K562 (cell line): ENCODE results near the gene SIGMAR1. TPM values are rescaled to one million over a fixed set of nuclear protein-coding genes. Genes with fewer than 3 reads are reported as not detected.
A peak's percentile ranks its signal among the peaks of the same experiment; 100 is the strongest.

ENCODE experiments used
- ATAC-seq: fragments of 200-7000 bp; cut with Tn5 transposase; 3 replicates; pipeline ENCODE4 v1.9.1; 2020; ENCODE audit warnings: moderate library complexity
- BruUV-seq: library from RNA; stranded (reverse); fragments of 400-500 nt; replicated peaks from 2 replicates; lab custom pipeline; 2021; lab: Mats Ljungman, UMichigan
- CTCF ChIA-PET: fragments of 300-600 bp; formaldehyde crosslinking; extraction: SDS; loops from one replicate; lab custom pipeline; 2021; ENCODE audit warnings: low intra/inter-chr PET ratio; lab: Yijun Ruan, JAX
- POLR2A ChIA-PET: fragments of 300-600, 350-650 bp; sonication (Branson Sonifier 250); formaldehyde crosslinking; extraction: SDS; loops from one replicate; lab custom pipeline; 2021; ENCODE audit warnings: antibody characterized with exemption, inconsistent platforms; lab: Yijun Ruan, JAX
- DNase-seq, 4 experiments: peaks; one replicate each; pipeline versions ENCODE4 v3.0.0 to v3.0.0-alpha.2; 2011 to 2018; ENCODE audit warnings: low spot score in 3 of 4, mixed read lengths in 3 of 4; ENCODE audit errors: extremely low read depth in 1 of 4
- FAIRE-seq: peaks from 2 replicates; lab custom pipeline; 2011; peaks lifted over from hg19 to GRCh38; lab: Jason Lieb, UNC
- H2AFZ ChIP-seq: 2 replicates; pipeline ENCODE4 v1.6.0; 2011; ENCODE audit warnings: low read depth, low read length, control low read depth, inconsistent platforms
- H3K27ac ChIP-seq: fragments of 200-600 bp; 3 replicates; pipeline ENCODE4 v1.8.0; 2011; ENCODE audit warnings: low read depth, mild to moderate bottlenecking, control low read depth, inconsistent platforms, low read length, moderate library complexity, mixed read lengths; ENCODE audit errors: extremely low read depth
- H3K27me3 ChIP-seq, 2 experiments: fragments of 300-600 bp in 1 of 2; 2 replicates in 1 of 2; 3 replicates in 1 of 2; pipeline versions ENCODE4 v1.6.0 to v1.8.0; 2011; ENCODE audit warnings: inconsistent platforms in 2 of 2, low read length in 2 of 2, mild to moderate bottlenecking in 1 of 2, mixed read lengths in 1 of 2, moderate library complexity in 1 of 2; ENCODE audit not compliant: control insufficient read depth in 2 of 2, insufficient read depth in 2 of 2
- H3K36me3 ChIP-seq: fragments of 300-600 bp; 3 replicates; pipeline ENCODE4 v1.8.0; 2011; ENCODE audit warnings: mild to moderate bottlenecking, low read length, inconsistent platforms; ENCODE audit not compliant: control insufficient read depth, insufficient read depth
- H3K4me1 ChIP-seq, 2 experiments: fragments of 200-600 bp in 1 of 2; replicated peaks in 1 of 2; 2 replicates in 1 of 2; 3 replicates in 1 of 2; pipeline versions ENCODE4 v1.5.1 to v1.8.0; 2011; ENCODE audit warnings: inconsistent platforms in 2 of 2, low read length in 2 of 2, mild to moderate bottlenecking in 1 of 2, mixed read lengths in 1 of 2, moderate library complexity in 1 of 2; ENCODE audit not compliant: control insufficient read depth in 2 of 2, insufficient read depth in 2 of 2
- H3K4me2 ChIP-seq: 2 replicates; pipeline ENCODE4 v1.6.1; 2011; ENCODE audit warnings: low read length, control low read depth, inconsistent platforms, mixed read lengths; ENCODE audit not compliant: insufficient read depth
- H3K4me3 ChIP-seq: fragments of 200-600 bp; sonication (generic), shearing (Covaris generic); 2 replicates; pipeline ENCODE4 v1.5.1; 2016; ENCODE audit warnings: control low read depth, inconsistent platforms
- H3K79me2 ChIP-seq: fragments of 200-600 bp; 3 replicates; pipeline ENCODE4 v1.8.0; 2011; ENCODE audit warnings: low read length, inconsistent platforms; ENCODE audit not compliant: control insufficient read depth, insufficient read depth
- H3K9ac ChIP-seq, 2 experiments: 2 replicates each; pipeline versions ENCODE4 v1.6.0 to v1.6.1; 2011; ENCODE audit warnings: low read depth in 2 of 2, low read length in 2 of 2, control low read depth in 1 of 2, inconsistent platforms in 1 of 2, mild to moderate bottlenecking in 1 of 2, mixed read lengths in 1 of 2; ENCODE audit not compliant: insufficient read depth in 1 of 2
- H3K9me1 ChIP-seq: one replicate; pipeline ENCODE4 v1.6.0; 2011; ENCODE audit warnings: inconsistent platforms, mild to moderate bottlenecking, low read length, moderate library complexity; ENCODE audit not compliant: control insufficient read depth, insufficient read depth
- H3K9me3 ChIP-seq: replicated peaks from 2 replicates; pipeline ENCODE4 v1.5.1; 2011; ENCODE audit warnings: low read depth, low read length, inconsistent platforms; ENCODE audit not compliant: control insufficient read depth, insufficient read depth
- H4K20me1 ChIP-seq: replicated peaks from 2 replicates; pipeline ENCODE4 v1.6.1; 2011; ENCODE audit warnings: low read length, inconsistent platforms, mixed read lengths; ENCODE audit not compliant: control insufficient read depth, insufficient read depth
- NFXL1 ChIP-seq: fragments of 450-650 bp; formaldehyde crosslinking; IDR thresholded peaks from 2 replicates; pipeline ENCODE4 v1.4.0; 2021; ENCODE audit warnings: mild to moderate bottlenecking
- POLR2G ChIP-seq: fragments of 200-400 bp; formaldehyde crosslinking; IDR thresholded peaks from 2 replicates; pipeline ENCODE4 v1.6.1; 2017; ENCODE audit warnings: low read depth, mild to moderate bottlenecking, antibody characterized with exemption, low read length, moderate library complexity
- WHSC1 ChIP-seq: IDR thresholded peaks from one replicate; pipeline ENCODE4 v1.6.1; 2012; ENCODE audit warnings: low read length, control low read depth, inconsistent platforms
- WGBS: fragments of 100-300 bp; shearing (Covaris generic); methylation state at CpG from one replicate; pipeline ENCODE4 v1.1.6; 2016; ENCODE audit warnings: low coverage, mixed read lengths; ENCODE audit not compliant: insufficient coverage; ENCODE audit errors: missing lambda C conversion rate; 5-methylcytosine and 5-hydroxymethylcytosine counted together
- in situ Hi-C: fragments of 300-500 bp; cut with MboI; formaldehyde crosslinking; loops from 4 replicates; pipeline ENCODE4 v1.15.0; 2018; ENCODE audit warnings: inconsistent platforms, mixed read lengths
- intact Hi-C: fragments of 100-400 bp; cut with micrococcal nuclease; formaldehyde crosslinking; loops from 2 replicates; pipeline ENCODE4 v1.14.2; 2022
- polyA plus RNA-seq, 8 experiments: library from polyadenylated mRNA; depleted of rRNA in 4 of 8; stranded (reverse) in 5 of 8; unstranded in 3 of 8; fragments of >200 nt; fragmentation: Nextera tagmentation in 2 of 8; fragmentation: Illumina TruSeq in 1 of 8; extraction: Ambion mirVana in 2 of 8; extraction: Trizol in 1 of 8; gene quantifications; 2 replicates each; pipeline versions ENCODE4 v1.2.1 to v1.2.3, GENCODE V29; 2011 to 2014; ENCODE audit warnings: inconsistent platforms in 1 of 8, missing spikeins in 1 of 8
- total RNA-seq, 7 experiments: library from RNA; depleted of rRNA in 6 of 7; stranded (reverse); fragments of >200 nt in 6 of 7; fragmentation: Illumina TruSeq in 2 of 7; extraction: Trizol in 2 of 7; gene quantifications; 2 replicates each; pipeline versions ENCODE4 v1.2.1 to v1.2.3, GENCODE V29; 2011 to 2021; ENCODE audit warnings: low replicate concordance in 1 of 7

SIGMAR1 gene
- total and polyA plus RNA-seq, 9 of the 15 experiments (the other 6 are each of a cell fraction or from before 2014, with no cell fraction given), result 6.9 to 80.0 (median 35.2) TPM

DNA sequence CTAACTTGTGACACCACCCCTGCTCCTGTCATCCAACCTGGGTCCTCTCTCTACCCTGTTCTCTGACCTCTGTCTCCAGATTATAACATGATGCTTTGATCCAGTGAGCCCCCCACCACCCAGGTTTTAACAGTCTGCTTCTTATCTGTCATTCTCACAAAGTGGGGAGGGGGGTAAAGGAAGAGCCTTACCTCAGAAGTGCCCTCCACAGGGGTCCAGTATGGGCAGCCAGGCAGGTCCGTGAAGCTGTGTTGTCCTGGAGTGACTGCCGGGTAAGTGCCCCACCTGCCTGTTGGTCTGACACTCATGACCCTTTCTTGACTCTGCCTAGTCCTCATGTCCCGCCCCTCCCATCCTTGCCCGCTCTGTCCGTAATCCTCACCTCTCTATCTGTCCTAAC lies 17.8 kb upstream of the SIGMAR1 start (continued):
- no peak for TF ChIP-seq NFXL1 (CRISPR knock-in tag)
- TF ChIP-seq, all 486 proteins: peak for 0

DNA sequence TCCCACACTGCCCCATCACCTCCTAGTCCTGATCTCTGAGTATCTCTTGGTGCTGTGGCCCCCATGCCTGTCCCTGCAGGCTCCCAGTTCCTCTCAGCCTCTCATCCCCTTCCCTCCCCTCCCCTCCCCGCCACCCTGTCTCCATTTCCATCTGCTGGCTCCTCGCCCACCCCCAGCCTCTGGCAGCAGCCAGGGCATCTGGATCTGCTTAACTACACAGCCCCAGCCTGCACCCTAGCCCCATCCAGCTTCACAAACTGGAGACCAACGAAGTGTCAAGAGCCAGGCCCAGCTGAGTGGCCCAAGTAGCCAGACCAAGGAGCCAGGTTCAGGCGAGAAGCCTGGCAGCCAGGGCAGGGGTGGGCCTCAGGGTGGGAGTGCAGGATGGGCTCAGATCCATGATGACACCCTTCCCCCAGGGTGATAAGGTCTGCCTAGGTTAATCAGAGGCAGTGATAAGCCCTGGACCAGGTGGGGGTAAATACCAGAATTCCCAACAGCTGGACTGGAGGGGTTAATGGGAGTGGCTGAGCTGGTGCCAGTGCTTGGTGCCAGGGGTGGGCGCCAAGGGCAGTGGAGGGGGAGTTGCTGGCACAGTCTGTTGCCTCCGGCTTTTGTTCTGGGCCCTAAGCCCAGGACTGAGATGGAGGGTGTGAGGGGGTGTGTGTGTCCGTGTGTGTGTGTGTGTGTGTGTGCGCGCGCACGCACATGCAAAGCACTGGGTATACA lies 16.9 kb upstream of the SIGMAR1 start:
- no peak for DNase-seq
- FAIRE-seq, result no peak
- in situ Hi-C loops, result no loop called here
- no peak for ATAC-seq
- ChIA-PET CTCF (no interaction called here), POLR2A (interaction anchor here (0.6 to 1.0 kb wide), 2 partner anchors 18 to 164 kb away, joined by 3 to 4 read pairs; no protein-coding TSS in a partner anchor)
- Histone ChIP-seq H3K79me2 (no peaks in the 10 kb centered on the region), H3K27ac (no peak overlapping the region), H4K20me1 (no peaks in the 10 kb centered on the region), H3K9me3 (no peaks in the 10 kb centered on the region), H2AFZ (no peak overlapping the region), H3K9ac (no peak overlapping the region), H3K4me3 (no peak overlapping the region), H3K4me2 (no peak overlapping the region), H3K4me1 (peaks cover 28 to 45% of the 10 kb centered on the region in 2 experiments), H3K36me3 (peaks cover 12% of the 10 kb centered on the region; the same call in 2 of the 3 replicates), H3K9me1 (no peaks in the 10 kb centered on the region), H3K27me3 (no peaks in the 10 kb centered on the region)
- TF ChIP-seq POLR2G (peak; percentile 38; the same call in 1 of the 2 replicates), WHSC1 (no peak)
- intact Hi-C loops, result no loop called here
- WGBS, result 60% methylated on average over 4 of the region's 11 CpGs
- BruUV-seq, result no TSS peak
